ENCODE measurements around the gene PRTFDC1.

GRCh38 chr10:24974976-24975375 lies 22.6 kb upstream of the PRTFDC1 start:
- TF ChIP-seq CTCF (IDR thresholded peaks at IDR 0.05; ENCODE audit: insufficient read depth, low read length, poor library complexity, severe bottlenecking) (no peak), EZH2phosphoT487 (conservative IDR thresholded peaks at IDR 0.05; ENCODE audit: low read length) (no peak)
